HG02678 (cell line): Measurements from ENCODE around the gene CACNG6.

Experiments used
- ATAC-seq: cut with Tn5 transposase; IDR thresholded peaks from one replicate; pipeline ENCODE4 v1.9.1; 2021; ENCODE audit warnings: mild to moderate bottlenecking, moderate library complexity; ENCODE audit not compliant: unreplicated experiment

CACNG6 gene

GRCh38 chr19:53966931-53967330 lies 24.5 kb upstream of the CACNG6 start:
- ATAC-seq, result no peak

- ATAC-seq, result no peak
These were observed 22.1 kb upstream of the CACNG6 start for GRCh38 chr19:53969366-53969765.

- ATAC-seq, result no peak
These were observed 19.8 kb upstream of the CACNG6 start for GRCh38 chr19:53971673-53972072.

GRCh38 chr19:53977429-53977990 lies 13.9 kb upstream of the CACNG6 start:
- no peak for ATAC-seq

- no peak for ATAC-seq
These were observed 13.3 kb upstream of the CACNG6 start for GRCh38 chr19:53977991-53978731.

- no peak for ATAC-seq
These were observed 12.2 kb upstream of the CACNG6 start for GRCh38 chr19:53978975-53979801.

- no peak for ATAC-seq
These were observed 10.7 kb upstream of the CACNG6 start for GRCh38 chr19:53980539-53981375.

GRCh38 chr19:53981376-53981951 lies 10.0 kb upstream of the CACNG6 start:
- ATAC-seq, result no peak

GRCh38 chr19:53982001-53982451 lies 9.4 kb upstream of the CACNG6 start:
- ATAC-seq, result no peak

- no peak for ATAC-seq
These were observed 8.8 kb upstream of the CACNG6 start for GRCh38 chr19:53982611-53983010.

GRCh38 chr19:53983457-53984289 lies 7.8 kb upstream of the CACNG6 start:
- no peak for ATAC-seq

GRCh38 chr19:53985863-53986262 lies 5.6 kb upstream of the CACNG6 start:
- ATAC-seq, result no peak

- ATAC-seq, result no peak
These were observed 2.5 kb upstream of the CACNG6 start for GRCh38 chr19:53988981-53989380.

GRCh38 chr19:53989600-53990533 lies 1.6 kb upstream of the CACNG6 start:
- no peak for ATAC-seq

GRCh38 chr19:53992211-53992610 lies 774 bp downstream of the CACNG6 start:
- ATAC-seq, result no peak

GRCh38 chr19:53992815-53993214 lies 1.4 kb downstream of the CACNG6 start:
- no peak for ATAC-seq

GRCh38 chr19:53993448-53993847 lies 2.0 kb downstream of the CACNG6 start:
- ATAC-seq, result no peak

- no peak for ATAC-seq
These were observed 3.4 kb downstream of the CACNG6 start for GRCh38 chr19:53994811-53995210.

- no peak for ATAC-seq
These were observed 6.8 kb downstream of the CACNG6 start for GRCh38 chr19:53998223-53998622.
